ENCODE data around the gene RABL6. TPM values are rescaled to one million over a fixed set of nuclear protein-coding genes. Genes with fewer than 3 reads are reported as not detected.

Gene RABL6
- total and polyA plus RNA-seq, 3 donors from 2014 or later = 69.1 to 103 (median 95.1) TPM

GRCh38 chr9:136775191-136775590 lies 32.6 kb upstream of the RABL6 start:
- no peaks in the 10 kb centered on the region for H3K4me1 ChIP-seq
- no peak overlapping the region for H3K27ac ChIP-seq
- H3K4me3 ChIP-seq = no peak overlapping the region
- TF ChIP-seq POLR2A (IDR thresholded peaks at IDR 0.05) = no peak
- TF ChIP-seq, protein P1, sequence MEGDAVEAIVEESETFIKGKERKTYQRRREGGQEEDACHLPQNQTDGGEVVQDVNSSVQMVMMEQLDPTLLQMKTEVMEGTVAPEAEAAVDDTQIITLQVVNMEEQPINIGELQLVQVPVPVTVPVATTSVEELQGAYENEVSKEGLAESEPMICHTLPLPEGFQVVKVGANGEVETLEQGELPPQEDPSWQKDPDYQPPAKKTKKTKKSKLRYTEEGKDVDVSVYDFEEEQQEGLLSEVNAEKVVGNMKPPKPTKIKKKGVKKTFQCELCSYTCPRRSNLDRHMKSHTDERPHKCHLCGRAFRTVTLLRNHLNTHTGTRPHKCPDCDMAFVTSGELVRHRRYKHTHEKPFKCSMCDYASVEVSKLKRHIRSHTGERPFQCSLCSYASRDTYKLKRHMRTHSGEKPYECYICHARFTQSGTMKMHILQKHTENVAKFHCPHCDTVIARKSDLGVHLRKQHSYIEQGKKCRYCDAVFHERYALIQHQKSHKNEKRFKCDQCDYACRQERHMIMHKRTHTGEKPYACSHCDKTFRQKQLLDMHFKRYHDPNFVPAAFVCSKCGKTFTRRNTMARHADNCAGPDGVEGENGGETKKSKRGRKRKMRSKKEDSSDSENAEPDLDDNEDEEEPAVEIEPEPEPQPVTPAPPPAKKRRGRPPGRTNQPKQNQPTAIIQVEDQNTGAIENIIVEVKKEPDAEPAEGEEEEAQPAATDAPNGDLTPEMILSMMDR (IDR thresholded peaks at IDR 0.05) = no peak
- H3K27me3 ChIP-seq = no peaks in the 10 kb centered on the region
- no peaks in the 10 kb centered on the region for H3K9me3 ChIP-seq
- no peaks in the 10 kb centered on the region for H3K36me3 ChIP-seq (ENCODE audit: low read depth, missing control alignments)
- no peak for DNase-seq
- 90 to 97% methylated on average over 2 to 6 of the region's 6 CpGs for WGBS, 2 donors
- intact Hi-C loops (cut with DNase I; ENCODE audit: low total_unique reads) = no loop called here

- no peak for DNase-seq
- no peak for TF ChIP-seq POLR2A (IDR thresholded peaks at IDR 0.05)
- TF ChIP-seq, protein P1 (IDR thresholded peaks at IDR 0.05) = no peak
- 78 to 82% methylated on average over 7 of the region's 7 CpGs for WGBS, 2 donors
- Histone ChIP-seq H3K4me3 (no peak overlapping the region), H3K27ac (no peak overlapping the region), H3K4me1 (no peaks in the 10 kb centered on the region), H3K27me3 (no peaks in the 10 kb centered on the region), H3K9me3 (no peaks in the 10 kb centered on the region), H3K36me3 (ENCODE audit: low read depth, missing control alignments) (no peaks in the 10 kb centered on the region)
- intact Hi-C loops (cut with DNase I; ENCODE audit: low total_unique reads) = no loop called here
These were observed 30.8 kb upstream of the RABL6 start for GRCh38 chr9:136776947-136777346.

- Histone ChIP-seq H3K9me3 (no peaks in the 10 kb centered on the region), H3K4me1 (no peaks in the 10 kb centered on the region), H3K27ac (no peak overlapping the region), H3K27me3 (no peaks in the 10 kb centered on the region), H3K36me3 (ENCODE audit: low read depth, missing control alignments) (no peaks in the 10 kb centered on the region), H3K4me3 (no peak overlapping the region)
- WGBS, 2 donors = 70 to 80% methylated on average over 12 to 14 of the region's 14 CpGs
- TF ChIP-seq POLR2A (IDR thresholded peaks at IDR 0.05) = no peak
- TF ChIP-seq, protein P1 (IDR thresholded peaks at IDR 0.05) = no peak
- DNase-seq = no peak
- intact Hi-C loops (cut with DNase I; ENCODE audit: low total_unique reads) = no loop called here
These were observed 30.4 kb upstream of the RABL6 start for GRCh38 chr9:136777359-136777758.

- TF ChIP-seq, protein P1 (IDR thresholded peaks at IDR 0.05) = no peak
- TF ChIP-seq POLR2A (IDR thresholded peaks at IDR 0.05) = no peak
- Histone ChIP-seq H3K36me3 (ENCODE audit: low read depth, missing control alignments) (no peaks in the 10 kb centered on the region), H3K27ac (no peak overlapping the region), H3K4me3 (no peak overlapping the region), H3K27me3 (no peaks in the 10 kb centered on the region), H3K4me1 (peaks cover 5% of the 10 kb centered on the region), H3K9me3 (no peaks in the 10 kb centered on the region)
- WGBS, 2 donors = 82 to 96% methylated on average over 5 of the region's 5 CpGs
- intact Hi-C loops (cut with DNase I; ENCODE audit: low total_unique reads) = no loop called here
- no peak for DNase-seq
These were observed 27.9 kb upstream of the RABL6 start for GRCh38 chr9:136779808-136780207.

DNA sequence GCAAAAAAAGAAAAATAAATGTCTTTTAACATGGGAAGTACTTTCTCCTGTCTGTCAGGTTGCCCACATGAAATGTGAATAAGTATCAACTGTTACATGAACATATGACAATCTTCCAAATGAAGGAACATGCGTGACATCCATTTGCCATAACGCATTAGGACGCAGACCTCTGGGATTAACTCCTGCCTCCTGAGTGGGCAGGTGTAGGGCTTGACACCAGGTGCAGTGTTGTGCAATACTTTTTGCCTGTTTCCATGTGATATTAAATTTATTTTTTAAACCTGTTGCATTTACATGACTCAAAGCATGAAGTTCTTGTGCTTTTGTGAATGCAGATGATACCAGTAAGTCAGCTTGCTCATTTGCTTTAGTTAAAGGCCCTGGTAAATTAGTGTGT lies 25.3 kb upstream of the RABL6 start:
- Histone ChIP-seq H3K27ac (no peak overlapping the region), H3K27me3 (no peaks in the 10 kb centered on the region), H3K4me1 (peaks cover 8% of the 10 kb centered on the region), H3K36me3 (ENCODE audit: low read depth, missing control alignments) (no peaks in the 10 kb centered on the region), H3K4me3 (no peak overlapping the region), H3K9me3 (no peaks in the 10 kb centered on the region)
- 94 to 96% methylated on average over 3 of the region's 3 CpGs for WGBS, 2 donors
- intact Hi-C loops (cut with DNase I; ENCODE audit: low total_unique reads) = no loop called here
- DNase-seq = no peak
- no peak for TF ChIP-seq POLR2A (IDR thresholded peaks at IDR 0.05)
- TF ChIP-seq, protein P1 (IDR thresholded peaks at IDR 0.05) = no peak
